Activated T-cell treated with anti-CD3 and anti-CD28 coated beads, Interleukin-2, amount 50 U/mL, for 4 hours (primary cell): Measurements from ENCODE around the gene CHST5. TPM values are rescaled to one million over a fixed set of nuclear protein-coding genes. Genes with fewer than 3 reads are reported as not detected.
A peak's percentile ranks its signal among the peaks of the same experiment; 100 is the strongest.
"Not testable (repeated sequence)": the region's sequence is repeated elsewhere in the genome, so short reads cannot be mapped to it uniquely, and the experiment has no call there.

ENCODE experiments used
- ATAC-seq, 2 donors: fragments of 200-7000 bp; cut with Tn5 transposase; one replicate each; pipeline ENCODE4 v1.10.0; 2021
- DNase-seq: peaks from one replicate; pipeline ENCODE4 v3.0.0-alpha.2; 2020
- H3K27me3 Mint-ChIP-seq: one replicate; pipeline ENCODE4 v1.8.0; 2021; ENCODE audit warnings: low read depth, mixed read lengths
- H3K36me3 Mint-ChIP-seq: one replicate; pipeline ENCODE4 v1.8.0; 2022; ENCODE audit warnings: mixed read lengths; ENCODE audit not compliant: insufficient read depth
- H3K4me1 Mint-ChIP-seq: one replicate; pipeline ENCODE4 v1.8.0; 2021; ENCODE audit warnings: low read depth, mixed read lengths
- H3K4me3 Mint-ChIP-seq: one replicate; pipeline ENCODE4 v1.8.0; 2021; ENCODE audit warnings: mild to moderate bottlenecking, moderate library complexity, mixed read lengths
- H3K9me3 Mint-ChIP-seq: one replicate; pipeline ENCODE4 v1.8.0; 2021; ENCODE audit warnings: mixed read lengths
- total RNA-seq, 3 donors: library from RNA; stranded (reverse); gene quantifications; one replicate each; pipeline ENCODE4 v1.2.1, GENCODE V29; 2021

CHST5 gene
- total RNA-seq, 3 donors from 2014 or later, result 0.10 to 0.71 (median 0.16) TPM

DNA sequence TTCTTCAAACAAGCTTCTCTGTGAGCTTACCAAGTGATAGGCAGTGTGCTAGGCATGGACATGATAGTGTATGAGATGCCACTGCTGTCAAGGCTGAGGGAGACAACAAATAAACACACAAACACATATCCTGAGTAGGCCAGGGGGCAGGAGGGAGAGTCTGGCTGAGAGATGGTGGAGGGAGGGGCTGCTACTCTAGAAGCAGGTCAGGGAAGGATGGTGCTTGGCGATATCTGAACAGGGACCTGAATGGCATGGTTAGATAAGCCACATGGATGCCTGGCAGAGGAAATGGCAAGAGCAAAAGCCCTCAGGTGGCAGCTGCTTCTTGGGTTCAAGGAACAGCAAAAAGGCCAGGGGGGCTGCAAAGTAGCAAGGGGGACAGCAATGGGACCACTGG is 32.1 kb downstream of the CHST5 start:
- H3K4me1 Mint-ChIP-seq, result no peaks in the 10 kb centered on the region
- no peaks in the 10 kb centered on the region for H3K36me3 Mint-ChIP-seq
- H3K9me3 Mint-ChIP-seq, result no peaks in the 10 kb centered on the region
- H3K27me3 Mint-ChIP-seq, result peaks cover 3% of the 10 kb centered on the region
- ATAC-seq (no peak), DNase-seq (no peak)
- H3K4me3 Mint-ChIP-seq, result no peak overlapping the region

GRCh38 chr16:75502916-75503605 is 32.8 kb downstream of the CHST5 start:
- Mint-ChIP-seq H3K4me3 (no peak overlapping the region), H3K27me3 (no peaks in the 10 kb centered on the region)

DNA sequence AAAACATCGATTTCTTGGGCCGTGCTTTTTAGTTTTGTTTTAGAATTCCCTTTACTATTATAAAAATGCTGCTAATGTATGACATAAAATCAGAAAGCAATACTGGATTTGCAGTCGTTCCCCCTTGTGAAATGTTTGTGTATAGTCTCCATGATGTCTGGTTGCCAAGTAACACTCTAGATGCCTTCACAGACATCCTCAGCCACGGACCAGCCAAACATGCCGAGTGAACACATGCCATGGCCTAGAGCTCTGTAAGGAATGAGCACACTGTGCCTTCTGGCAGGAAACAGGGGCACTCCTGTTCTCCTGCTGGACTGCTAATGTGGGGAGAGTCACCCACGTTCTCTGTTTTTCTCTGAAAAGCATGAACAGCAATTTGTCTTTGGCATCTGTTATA is 34.1 kb downstream of the CHST5 start:
- not testable (repeated sequence) for H3K27me3 Mint-ChIP-seq, H3K4me1 Mint-ChIP-seq, ATAC-seq, DNase-seq, H3K36me3 Mint-ChIP-seq, H3K4me3 Mint-ChIP-seq, H3K9me3 Mint-ChIP-seq

More at GRCh38 chr16:75502916-75503605, 32.8 kb downstream of the CHST5 start:
- Mint-ChIP-seq H3K36me3 (no peaks in the 10 kb centered on the region), H3K9me3 (no peaks in the 10 kb centered on the region), H3K4me1 (no peaks in the 10 kb centered on the region)
- ATAC-seq, result no peak
- DNase-seq, result no peak

DNA sequence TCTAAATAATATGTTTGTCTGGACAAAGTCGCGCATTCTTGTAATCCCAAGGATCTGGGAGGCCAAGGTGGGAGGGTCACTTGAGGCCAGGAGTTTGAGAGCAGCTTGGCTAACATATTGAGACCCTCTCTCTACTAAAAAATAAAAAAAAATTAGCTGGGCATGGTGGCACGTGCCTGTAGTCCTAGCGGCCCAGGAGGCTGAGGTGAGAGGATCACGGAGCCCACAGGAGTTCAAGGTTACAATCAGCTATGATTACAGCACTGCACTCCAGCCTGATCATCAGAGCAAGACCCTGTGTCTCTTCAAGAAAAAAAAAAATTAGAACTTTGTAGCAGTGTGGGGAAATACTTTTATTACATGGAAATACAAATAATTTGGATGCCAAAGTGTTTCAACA is 34.5 kb downstream of the CHST5 start:
- no peak overlapping the region for H3K4me3 Mint-ChIP-seq
- H3K36me3 Mint-ChIP-seq, result no peaks in the 10 kb centered on the region
- ATAC-seq (no peak), DNase-seq (no peak)
- no peaks in the 10 kb centered on the region for H3K4me1 Mint-ChIP-seq
- H3K9me3 Mint-ChIP-seq, result no peaks in the 10 kb centered on the region
- peaks cover 7% of the 10 kb centered on the region for H3K27me3 Mint-ChIP-seq

- not testable (repeated sequence) for H3K4me1 Mint-ChIP-seq, H3K4me3 Mint-ChIP-seq, ATAC-seq, H3K36me3 Mint-ChIP-seq, H3K9me3 Mint-ChIP-seq, DNase-seq
- H3K27me3 Mint-ChIP-seq, result peaks cover 20% of the 10 kb centered on the region
These were observed 37.1 kb downstream of the CHST5 start for GRCh38 chr16:75498605-75499322.

- no peak overlapping the region for H3K4me3 Mint-ChIP-seq
- H3K27me3 Mint-ChIP-seq, result peaks cover 32% of the 10 kb centered on the region
- no peaks in the 10 kb centered on the region for H3K36me3 Mint-ChIP-seq
- H3K4me1 Mint-ChIP-seq, result peaks cover 9% of the 10 kb centered on the region
- no peak for DNase-seq
- no peak for ATAC-seq
- no peaks in the 10 kb centered on the region for H3K9me3 Mint-ChIP-seq
These were observed 38.4 kb downstream of the CHST5 start for GRCh38 chr16:75497558-75497957.

DNA sequence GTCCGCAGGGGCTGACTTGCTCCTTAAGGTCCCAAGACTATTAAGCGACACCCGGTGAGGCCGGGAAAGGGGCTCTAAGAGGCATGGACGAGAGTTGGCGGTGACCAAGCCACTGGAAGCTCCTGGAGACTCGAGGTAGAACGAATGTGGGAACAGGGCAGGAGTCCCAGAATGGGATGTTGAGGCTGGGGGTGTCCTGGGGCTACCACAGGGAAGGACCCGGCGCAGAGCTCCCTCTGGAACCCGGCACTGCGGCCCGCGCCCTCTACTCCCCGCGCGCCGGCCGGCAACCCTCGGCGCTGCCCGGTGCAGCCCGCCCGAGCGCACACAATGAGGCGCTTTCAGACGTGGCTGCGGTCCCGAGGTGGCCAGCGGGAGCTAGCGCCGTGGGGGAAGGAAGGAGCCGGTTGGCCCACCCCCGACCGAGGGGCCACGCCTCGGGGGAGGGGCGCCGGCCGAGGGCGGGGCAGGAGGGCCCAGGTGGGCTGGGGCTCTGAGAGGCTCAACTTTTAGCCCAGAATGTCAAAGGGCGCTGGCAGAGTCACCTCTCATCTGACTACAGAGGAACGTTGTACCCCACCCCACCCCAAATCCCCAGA is 40.7 kb downstream of the CHST5 start, which contains the start of gene CHST6:
CHST6 (minus strand) TSS at position 366 of the 599 bp plus-strand sequence. CDS start 15,613 bp downstream, outside the sequence.
- Mint-ChIP-seq H3K4me1 (peaks cover 9% of the 10 kb centered on the region), H3K27me3 (peaks cover 33% of the 10 kb centered on the region), H3K36me3 (no peaks in the 10 kb centered on the region), H3K4me3 (peak within 1 kb of the TSS; percentile 62), H3K9me3 (no peaks in the 10 kb centered on the region)
- ATAC-seq, result peak; percentile 58 to 77
- no peak for DNase-seq

DNA sequence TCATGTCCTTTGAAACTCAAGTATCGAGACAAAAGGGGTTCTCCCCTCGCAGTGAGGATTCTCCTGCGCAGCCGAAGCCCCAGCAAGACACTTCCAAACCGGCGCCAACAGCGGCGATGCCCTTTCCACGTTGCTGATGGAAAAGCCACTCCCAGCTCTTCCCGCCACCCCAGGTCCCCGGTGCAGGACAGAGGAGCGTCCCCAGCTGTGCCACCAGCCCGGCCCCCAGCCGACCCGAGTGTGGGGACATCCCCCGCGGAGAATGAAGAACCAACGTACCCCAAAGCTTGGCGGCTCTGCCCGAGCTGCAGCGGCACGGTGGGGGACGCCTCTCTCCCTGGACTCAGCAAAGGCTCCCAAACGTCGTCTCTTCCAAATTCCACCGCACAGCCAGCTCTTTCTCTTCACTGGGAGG is 41.2 kb downstream of the CHST5 start:
- no peaks in the 10 kb centered on the region for H3K36me3 Mint-ChIP-seq
- peaks cover 33% of the 10 kb centered on the region for H3K27me3 Mint-ChIP-seq
- no peak for DNase-seq
- no peaks in the 10 kb centered on the region for H3K9me3 Mint-ChIP-seq
- peak overlapping the region; percentile 62 for H3K4me3 Mint-ChIP-seq
- H3K4me1 Mint-ChIP-seq, result peaks cover 9% of the 10 kb centered on the region
- ATAC-seq, result peak; percentile 22 to 35

DNA sequence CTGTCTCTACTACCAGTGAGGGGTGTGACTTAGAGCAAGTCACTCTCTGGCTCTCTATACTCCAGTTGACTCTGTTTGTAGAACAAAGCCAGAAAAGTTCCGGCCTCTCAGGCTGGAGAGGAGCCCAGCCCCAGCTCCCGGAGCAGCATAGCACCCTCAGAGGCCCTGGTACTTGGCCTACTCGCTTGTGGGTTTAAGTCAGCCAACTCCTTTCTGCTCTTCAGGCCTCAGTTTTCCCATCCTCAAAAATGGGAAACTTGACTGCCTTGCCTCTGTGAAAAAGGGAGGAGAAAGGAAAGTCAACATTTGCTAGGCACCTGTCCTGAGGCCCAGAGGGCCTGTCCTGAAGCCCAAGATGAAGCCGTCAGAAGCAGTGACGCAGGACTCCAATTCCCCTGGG is 41.7 kb downstream of the CHST5 start:
- Mint-ChIP-seq H3K4me1 (peaks cover 9% of the 10 kb centered on the region), H3K9me3 (no peaks in the 10 kb centered on the region), H3K27me3 (peaks cover 33% of the 10 kb centered on the region), H3K4me3 (peak overlapping the region; percentile 62), H3K36me3 (no peaks in the 10 kb centered on the region)
- DNase-seq (no peak), ATAC-seq (no peak)

- no peak overlapping the region for H3K4me3 Mint-ChIP-seq
- ATAC-seq (peak in 1 of 2 donors; percentile 38), DNase-seq (no peak)
- peaks cover 38% of the 10 kb centered on the region for H3K27me3 Mint-ChIP-seq
- no peaks in the 10 kb centered on the region for H3K9me3 Mint-ChIP-seq
- peaks cover 9% of the 10 kb centered on the region for H3K4me1 Mint-ChIP-seq
- no peaks in the 10 kb centered on the region for H3K36me3 Mint-ChIP-seq
These were observed 44.0 kb downstream of the CHST5 start for GRCh38 chr16:75491876-75492275.

GRCh38 chr16:75488322-75488721 is 47.6 kb downstream of the CHST5 start:
- Mint-ChIP-seq H3K9me3 (no peaks in the 10 kb centered on the region), H3K27me3 (peaks cover 28% of the 10 kb centered on the region), H3K36me3 (no peaks in the 10 kb centered on the region), H3K4me3 (no peak overlapping the region), H3K4me1 (peaks cover 3% of the 10 kb centered on the region)
- DNase-seq, result no peak
- no peak for ATAC-seq

- peak; percentile 28 to 30 for ATAC-seq
- no peaks in the 10 kb centered on the region for H3K9me3 Mint-ChIP-seq
- DNase-seq, result no peak
- peaks cover 19% of the 10 kb centered on the region for H3K27me3 Mint-ChIP-seq
- H3K4me1 Mint-ChIP-seq, result peaks cover 3% of the 10 kb centered on the region
- H3K36me3 Mint-ChIP-seq, result no peaks in the 10 kb centered on the region
- H3K4me3 Mint-ChIP-seq, result no peak overlapping the region
These were observed 49.1 kb downstream of the CHST5 start for GRCh38 chr16:75486676-75487313.

GRCh38 chr16:75486014-75486675 is 49.8 kb downstream of the CHST5 start:
- ATAC-seq (no peak), DNase-seq (no peak)
- Mint-ChIP-seq H3K4me1 (peaks cover 3% of the 10 kb centered on the region), H3K9me3 (no peaks in the 10 kb centered on the region), H3K27me3 (peaks cover 24% of the 10 kb centered on the region), H3K4me3 (no peak overlapping the region), H3K36me3 (no peaks in the 10 kb centered on the region)
